GM18499 (cell line): ENCODE data around the gene GPR4.

Source experiments
- ATAC-seq: cut with Tn5 transposase; IDR thresholded peaks from one replicate; pipeline ENCODE4 v1.9.1; 2021; ENCODE audit warnings: moderate number of reproducible peaks; ENCODE audit not compliant: insufficient read depth, unreplicated experiment

The GPR4 gene

GRCh38 chr19:45601524-45602374 lies at the start of gene GPR4:
TSS of gene GPR4 (minus strand) at chr19:45602212. CDS start at chr19:45591866, 10,346 bp downstream.
- no peak for ATAC-seq

- ATAC-seq: no peak
Measured at GRCh38 chr19:45650722-45651121, 48.7 kb upstream of the GPR4 start.

- no peak for ATAC-seq
Measured at GRCh38 chr19:45646345-45646698, 44.3 kb upstream of the GPR4 start.

GRCh38 chr19:45645631-45646344 lies 43.8 kb upstream of the GPR4 start:
- ATAC-seq: no peak

GRCh38 chr19:45645068-45645630 lies 43.1 kb upstream of the GPR4 start:
- ATAC-seq: no peak

- no peak for ATAC-seq
Measured at GRCh38 chr19:45643927-45644771, 42.1 kb upstream of the GPR4 start.

GRCh38 chr19:45643024-45643926 lies 41.3 kb upstream of the GPR4 start:
- peak; percentile 14 for ATAC-seq

- ATAC-seq: no peak
Measured at GRCh38 chr19:45641274-45642105, 39.5 kb upstream of the GPR4 start.

- ATAC-seq: no peak
Measured at GRCh38 chr19:45640849-45641273, 38.8 kb upstream of the GPR4 start.

GRCh38 chr19:45638930-45639729 lies 37.1 kb upstream of the GPR4 start, which contains the start of gene EML2:
TSS of gene EML2 (minus strand) at chr19:45639397. CDS start at chr19:45639376, 21 bp downstream.
- no peak for ATAC-seq

GRCh38 chr19:45637890-45638667 lies 36.1 kb upstream of the GPR4 start:
- ATAC-seq: no peak

GRCh38 chr19:45636902-45637301 lies 34.9 kb upstream of the GPR4 start:
- ATAC-seq: no peak

- ATAC-seq: no peak
Measured at GRCh38 chr19:45636275-45636674, 34.3 kb upstream of the GPR4 start.

GRCh38 chr19:45632468-45633196 lies 30.6 kb upstream of the GPR4 start:
- no peak for ATAC-seq

GRCh38 chr19:45630463-45630862 lies 28.5 kb upstream of the GPR4 start:
- no peak for ATAC-seq

GRCh38 chr19:45629704-45630103 lies 27.7 kb upstream of the GPR4 start:
- no peak for ATAC-seq
